Measurements from ENCODE around the gene LILRB3.
"Not testable (repeated sequence)": the region's sequence is repeated elsewhere in the genome, so short reads cannot be mapped to it uniquely, and the experiment has no call there.

GRCh38 chr19:54214734-54215133 lies 8.1 kb downstream of the LILRB3 start:
- TF ChIP-seq CTCF (conservative IDR thresholded peaks at IDR 0.05 in 1 of 2, IDR thresholded peaks at IDR 0.05 in 1 of 2; ENCODE audit: low read depth in 1 of 2, low read length in 2 of 2); EZH2 (IDR thresholded peaks at IDR 0.05; ENCODE audit: low read length, missing control alignments): not testable (repeated sequence)
